GM10248 (cell line): ENCODE measurements around the gene IGF1.

Experiments used
- CTCF ChIA-PET: fragments of 300-600 bp; sonication (Branson Sonifier 250); formaldehyde crosslinking; extraction: SDS; loops from one replicate; lab custom pipeline; 2021; ENCODE audit warnings: antibody characterized with exemption; lab: Yijun Ruan, JAX
- POLR2A ChIA-PET: fragments of 350-650 bp; sonication (Branson Sonifier 250); formaldehyde crosslinking; extraction: SDS; loops from one replicate; lab custom pipeline; 2020; ENCODE audit warnings: antibody characterized with exemption; lab: Yijun Ruan, JAX
- DNase-seq: peaks from one replicate; pipeline ENCODE4 v3.0.0; 2012; ENCODE audit errors: extremely low spot score
- CTCF ChIP-seq: IDR thresholded peaks from 2 replicates; pipeline ENCODE4 v1.5.1; 2012; ENCODE audit warnings: mild to moderate bottlenecking, low read depth; ENCODE audit errors: extremely low read depth, missing control alignments, control extremely low read depth

IGF1 gene

GRCh38 chr12:102518871-102519270 is 38.5 kb upstream of the IGF1 start:
- ChIA-PET POLR2A (no interaction called here), CTCF (interaction anchor here (1.2 to 1.8 kb wide), 3 partner anchors 9 to 47 kb away, joined by 3 to 4 read pairs (median 3); no protein-coding TSS in a partner anchor)
- no peak for TF ChIP-seq CTCF
- no peak for DNase-seq

GRCh38 chr12:102514696-102515095 is 34.3 kb upstream of the IGF1 start:
- CTCF ChIA-PET: interaction anchor here (1.0 to 3.6 kb wide), 3 partner anchors 31 to 225 kb away, joined by 3 to 23 read pairs (median 3); no protein-coding TSS in a partner anchor
- POLR2A ChIA-PET: interaction anchor here (1.3 kb wide), 1 partner anchor 31 kb away, joined by 4 read pairs; no protein-coding TSS in a partner anchor
- no peak for TF ChIP-seq CTCF
- no peak for DNase-seq

GRCh38 chr12:102513739-102514138 is 33.4 kb upstream of the IGF1 start:
- ChIA-PET CTCF (interaction anchor here (1.0 to 3.6 kb wide), 6 partner anchors 13 to 300 kb away, joined by 3 to 23 read pairs (median 4); no protein-coding TSS in a partner anchor), POLR2A (interaction anchor here (1.3 kb wide), 1 partner anchor 30 kb away, joined by 4 read pairs; no protein-coding TSS in a partner anchor)
- no peak for TF ChIP-seq CTCF
- no peak for DNase-seq

GRCh38 chr12:102513272-102513671 is 32.9 kb upstream of the IGF1 start:
- peak; percentile 36 for DNase-seq
- POLR2A ChIA-PET: interaction anchor here (1.3 kb wide), 1 partner anchor 30 kb away, joined by 4 read pairs; no protein-coding TSS in a partner anchor
- TF ChIP-seq CTCF: no peak
- CTCF ChIA-PET: interaction anchor here (0.7 to 3.6 kb wide), 6 partner anchors 12 to 418 kb away, joined by 3 to 23 read pairs (median 4); no protein-coding TSS in a partner anchor

GRCh38 chr12:102512523-102512922 is 32.2 kb upstream of the IGF1 start:
- TF ChIP-seq CTCF: no peak
- POLR2A ChIA-PET: no interaction called here
- CTCF ChIA-PET: interaction anchor here (0.7 to 3.6 kb wide), 4 partner anchors 11 to 417 kb away, joined by 3 to 23 read pairs (median 5); no protein-coding TSS in a partner anchor
- no peak for DNase-seq

- ChIA-PET CTCF (interaction anchor here (1.2 to 3.6 kb wide), 3 partner anchors 10 to 28 kb away, joined by 3 to 23 read pairs (median 7); no protein-coding TSS in a partner anchor), POLR2A (no interaction called here)
- TF ChIP-seq CTCF: no peak
- DNase-seq: no peak
Observed at GRCh38 chr12:102511575-102511974, 31.2 kb upstream of the IGF1 start.
